COLO668 (cell line): ENCODE data around the gene PFN2.
"Not testable (repeated sequence)": the region's sequence is repeated elsewhere in the genome, so short reads cannot be mapped to it uniquely, and the experiment has no call there.

ENCODE experiments used
- DNase-seq: peaks from one replicate; lab custom pipeline; 2025; ENCODE audit not compliant: unreplicated experiment; lab: John Stamatoyannopoulos, UW

The PFN2 gene

GRCh38 chr3:149969110-149969939 is 1.4 kb downstream of the PFN2 start:
- peak; percentile 21 for DNase-seq

- peak; percentile 1 for DNase-seq
Measured at GRCh38 chr3:149968216-149968615, 2.5 kb downstream of the PFN2 start.

GRCh38 chr3:149967086-149967685 is 3.5 kb downstream of the PFN2 start:
- no peak for DNase-seq

- DNase-seq: no peak
Measured at GRCh38 chr3:149965278-149965677, 5.4 kb downstream of the PFN2 start.

- DNase-seq: no peak
Measured at GRCh38 chr3:149964291-149964690, 6.4 kb downstream of the PFN2 start.

- DNase-seq: no peak
Measured at GRCh38 chr3:149963485-149963884, 7.2 kb downstream of the PFN2 start.

- no peak for DNase-seq
Measured at GRCh38 chr3:149959443-149959842, 11.3 kb downstream of the PFN2 start.

- DNase-seq: no peak
Measured at GRCh38 chr3:149958171-149958796, 12.4 kb downstream of the PFN2 start.

- DNase-seq: no peak
Measured at GRCh38 chr3:149957361-149958125, 13.2 kb downstream of the PFN2 start.

GRCh38 chr3:149955449-149955848 is 15.2 kb downstream of the PFN2 start:
- DNase-seq: no peak

- DNase-seq: no peak
Measured at GRCh38 chr3:149954812-149955211, 15.9 kb downstream of the PFN2 start.

- no peak for DNase-seq
Measured at GRCh38 chr3:149949181-149949580, 21.5 kb downstream of the PFN2 start.

- DNase-seq: no peak
Measured at GRCh38 chr3:149947231-149947630, 23.5 kb downstream of the PFN2 start.

GRCh38 chr3:149943966-149944365 is 26.7 kb downstream of the PFN2 start:
- DNase-seq: not testable (repeated sequence)

- DNase-seq: no peak
Measured at GRCh38 chr3:149942409-149942808, 28.3 kb downstream of the PFN2 start.

GRCh38 chr3:149941946-149942345 is 28.7 kb downstream of the PFN2 start:
- DNase-seq: no peak

GRCh38 chr3:149941186-149941585 is 29.5 kb downstream of the PFN2 start:
- no peak for DNase-seq

- not testable (repeated sequence) for DNase-seq
Measured at GRCh38 chr3:149938392-149939055, 32.2 kb downstream of the PFN2 start.

GRCh38 chr3:149936812-149937230 is 33.9 kb downstream of the PFN2 start:
- DNase-seq: peak; percentile 10

GRCh38 chr3:149934524-149934923 is 36.2 kb downstream of the PFN2 start:
- no peak for DNase-seq

GRCh38 chr3:149933858-149934257 is 36.8 kb downstream of the PFN2 start:
- no peak for DNase-seq
